PC-9 (cell line): ENCODE data around the gene SCAMP1. TPM values are rescaled to one million over a fixed set of nuclear protein-coding genes. Genes with fewer than 3 reads are reported as not detected.
"Not testable (repeated sequence)": the region's sequence is repeated elsewhere in the genome, so short reads cannot be mapped to it uniquely, and the experiment has no call there.

ENCODE experiments used
- BruUV-seq: library from RNA; stranded (reverse); fragments of 400-500 nt; replicated peaks from 2 replicates; lab custom pipeline; 2021; lab: Mats Ljungman, UMichigan
- CTCF ChIA-PET: fragments of 300-600 bp; sonication (Branson Sonifier 250); formaldehyde crosslinking; loops from one replicate; lab custom pipeline; 2022; ENCODE audit warnings: antibody characterized with exemption; lab: Charles Lee
- POLR2A ChIA-PET: fragments of 300-600 bp; sonication (Branson Sonifier 250); formaldehyde crosslinking; loops from one replicate; lab custom pipeline; 2022; ENCODE audit warnings: antibody characterized with exemption; ENCODE audit not compliant: unreplicated experiment; lab: Charles Lee
- DNase-seq, 2 experiments: peaks; one replicate each; pipeline versions ENCODE4 v3.0.0 to v3.0.0-alpha.2; 2015 to 2022; ENCODE audit warnings: mixed read lengths in 1 of 2
- H2AFZ ChIP-seq: fragments of 200-600 bp; sonication (generic); 2 replicates; pipeline ENCODE4 v1.8.1; 2017; ENCODE audit warnings: antibody characterized with exemption
- H3F3A ChIP-seq: fragments of 200-600 bp; sonication (generic); 2 replicates; pipeline ENCODE4 v1.8.1; 2017; ENCODE audit warnings: antibody characterized with exemption, mild to moderate bottlenecking, low read depth; ENCODE audit not compliant: insufficient read depth
- H3K27ac ChIP-seq: fragments of 200-600 bp; sonication (generic); 2 replicates; pipeline ENCODE4 v1.6.1; 2016; ENCODE audit warnings: mixed run types
- H3K27me3 ChIP-seq: fragments of 200-600 bp; sonication (generic); 2 replicates; pipeline ENCODE4 v1.6.1; 2016; ENCODE audit warnings: low read depth, mixed run types; ENCODE audit not compliant: insufficient read depth
- H3K36me3 ChIP-seq: fragments of 200-600 bp; sonication (generic); 2 replicates; pipeline ENCODE4 v1.6.1; 2016; ENCODE audit warnings: low read depth, mixed run types
- H3K4me1 ChIP-seq: fragments of 200-600 bp; sonication (generic); replicated peaks from 2 replicates; pipeline ENCODE4 v1.6.1; 2016; ENCODE audit warnings: mixed run types; ENCODE audit not compliant: insufficient read depth
- H3K4me2 ChIP-seq: fragments of 200-600 bp; sonication (generic); 2 replicates; pipeline ENCODE4 v1.6.1; 2017; ENCODE audit warnings: mixed run types
- H3K4me3 ChIP-seq: fragments of 200-600 bp; sonication (generic); 2 replicates; pipeline ENCODE4 v1.6.1; 2016; ENCODE audit warnings: mixed run types
- H3K79me2 ChIP-seq: fragments of 200-600 bp; sonication (generic); 2 replicates; pipeline ENCODE4 v1.6.1; 2017; ENCODE audit warnings: low read depth, mixed run types
- H3K9me2 ChIP-seq: fragments of 200-600 bp; sonication (generic); 2 replicates; pipeline ENCODE4 v1.8.1; 2017; ENCODE audit warnings: mild to moderate bottlenecking; ENCODE audit not compliant: insufficient read depth
- H3K9me3 ChIP-seq: fragments of 200-600 bp; sonication (generic); 2 replicates; pipeline ENCODE4 v1.8.1; 2016; ENCODE audit warnings: low read depth; ENCODE audit not compliant: insufficient read depth
- H4K20me1 ChIP-seq: fragments of 200-600 bp; sonication (generic); 2 replicates; pipeline ENCODE4 v1.8.1; 2017; ENCODE audit not compliant: insufficient read depth
- EZH2 ChIP-seq: fragments of 200-600 bp; sonication (generic); IDR thresholded peaks from 2 replicates; pipeline ENCODE4 v1.8.0; 2017; ENCODE audit warnings: antibody characterized with exemption, low read depth
- intact Hi-C: fragments of 100-400 bp; cut with micrococcal nuclease; formaldehyde crosslinking; loops from one replicate; pipeline ENCODE4 v1.10.0; 2022; ENCODE audit not compliant: unreplicated experiment
- total RNA-seq: library from RNA; stranded (reverse); gene quantifications from 2 replicates; pipeline ENCODE4 v1.2.3, GENCODE V29; 2021
- TF ChIP-seq, protein P1 (sequence below): fragments of 200-600 bp; sonication (generic); conservative IDR thresholded peaks from 2 replicates; pipeline ENCODE4 v1.6.1; 2017; ENCODE audit warnings: mixed run types, antibody characterized with exemption, mild to moderate bottlenecking, moderate library complexity

SCAMP1 gene
- total RNA-seq, 1 experiment from 2014 or later, result 38.7 TPM

DNA sequence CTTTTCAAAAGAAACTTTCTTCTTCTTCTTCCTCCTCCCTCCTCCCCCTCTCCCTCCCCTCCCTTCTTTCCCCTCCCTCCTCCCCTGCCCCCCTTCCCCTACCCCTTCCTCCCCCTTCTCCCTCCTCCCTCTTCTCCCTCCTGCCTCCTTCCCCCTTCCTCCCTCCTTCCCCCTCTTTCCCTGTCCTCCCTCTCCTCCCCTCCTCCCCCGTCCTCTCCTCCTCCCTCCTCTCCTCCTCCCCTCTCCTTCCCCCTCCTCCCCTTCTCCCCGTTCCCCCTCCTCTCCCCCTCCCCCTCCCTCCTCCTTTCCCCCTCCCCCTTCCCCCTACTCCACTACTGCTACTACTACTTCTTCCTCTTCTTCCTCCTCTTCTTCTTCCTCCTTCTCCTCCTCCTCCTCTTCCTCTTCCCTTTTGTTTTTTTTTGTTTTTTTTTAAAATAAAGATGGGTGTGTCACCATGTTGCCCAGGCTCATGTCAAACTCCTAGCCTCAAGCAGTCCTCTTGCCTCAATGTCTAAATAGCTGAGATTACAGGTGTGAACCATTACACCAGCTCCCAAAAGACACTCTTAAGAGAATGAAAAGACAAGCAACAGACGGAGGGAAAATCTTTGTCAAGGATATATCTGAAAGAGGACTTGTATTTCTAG, 87.5 kb downstream of the SCAMP1 start:
- DNase-seq, result no peak
- peaks cover 4% of the 10 kb centered on the region; the same call in 1 of the 2 replicates for H3F3A ChIP-seq
- ChIA-PET CTCF (no interaction called here), POLR2A (no interaction called here)
- TF ChIP-seq, protein P1, sequence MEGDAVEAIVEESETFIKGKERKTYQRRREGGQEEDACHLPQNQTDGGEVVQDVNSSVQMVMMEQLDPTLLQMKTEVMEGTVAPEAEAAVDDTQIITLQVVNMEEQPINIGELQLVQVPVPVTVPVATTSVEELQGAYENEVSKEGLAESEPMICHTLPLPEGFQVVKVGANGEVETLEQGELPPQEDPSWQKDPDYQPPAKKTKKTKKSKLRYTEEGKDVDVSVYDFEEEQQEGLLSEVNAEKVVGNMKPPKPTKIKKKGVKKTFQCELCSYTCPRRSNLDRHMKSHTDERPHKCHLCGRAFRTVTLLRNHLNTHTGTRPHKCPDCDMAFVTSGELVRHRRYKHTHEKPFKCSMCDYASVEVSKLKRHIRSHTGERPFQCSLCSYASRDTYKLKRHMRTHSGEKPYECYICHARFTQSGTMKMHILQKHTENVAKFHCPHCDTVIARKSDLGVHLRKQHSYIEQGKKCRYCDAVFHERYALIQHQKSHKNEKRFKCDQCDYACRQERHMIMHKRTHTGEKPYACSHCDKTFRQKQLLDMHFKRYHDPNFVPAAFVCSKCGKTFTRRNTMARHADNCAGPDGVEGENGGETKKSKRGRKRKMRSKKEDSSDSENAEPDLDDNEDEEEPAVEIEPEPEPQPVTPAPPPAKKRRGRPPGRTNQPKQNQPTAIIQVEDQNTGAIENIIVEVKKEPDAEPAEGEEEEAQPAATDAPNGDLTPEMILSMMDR, result no peak
- no peak for TF ChIP-seq EZH2
- no TSS peak for BruUV-seq
- H3K4me1 ChIP-seq, result no peaks in the 10 kb centered on the region
- H3K27ac ChIP-seq, result no peak overlapping the region
- H3K36me3 ChIP-seq, result no peaks in the 10 kb centered on the region
- no peaks in the 10 kb centered on the region for H4K20me1 ChIP-seq
- no peak overlapping the region for H3K4me3 ChIP-seq
- no peaks in the 10 kb centered on the region for H3K79me2 ChIP-seq
- H2AFZ ChIP-seq, result no peak overlapping the region
- intact Hi-C loops, result no loop called here
- H3K9me3 ChIP-seq, result no peaks in the 10 kb centered on the region
- H3K27me3 ChIP-seq, result no peaks in the 10 kb centered on the region
- no peaks in the 10 kb centered on the region for H3K9me2 ChIP-seq
- H3K4me2 ChIP-seq, result no peak overlapping the region

DNA sequence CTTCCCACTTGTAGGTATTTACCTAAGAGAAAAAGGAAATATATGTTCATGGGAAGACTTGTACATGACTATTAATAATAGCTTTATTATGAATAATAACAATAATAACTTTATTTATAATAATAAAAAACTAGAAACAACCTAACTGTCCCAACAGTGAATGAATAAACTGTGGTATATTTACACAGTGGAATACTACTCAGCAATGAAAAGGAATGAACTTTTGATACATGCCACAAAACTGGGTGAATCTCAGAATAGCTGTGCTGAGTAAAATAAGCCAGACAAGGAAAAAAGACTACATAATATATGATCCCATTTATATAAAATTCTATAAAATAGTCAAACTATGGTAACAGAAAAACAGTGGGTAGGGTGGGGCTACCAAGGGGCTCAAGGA, 88.7 kb downstream of the SCAMP1 start:
- CTCF ChIA-PET, result no interaction called here
- intact Hi-C loops, result no loop called here
- H3K4me3 ChIP-seq, result no peak overlapping the region
- no peak overlapping the region for H3K4me2 ChIP-seq
- DNase-seq, result no peak
- no peak overlapping the region for H2AFZ ChIP-seq
- peaks cover 4% of the 10 kb centered on the region; the same call in 1 of the 2 replicates for H3F3A ChIP-seq
- H3K36me3 ChIP-seq, result no peaks in the 10 kb centered on the region
- H4K20me1 ChIP-seq, result no peaks in the 10 kb centered on the region
- H3K27ac ChIP-seq, result no peak overlapping the region
- H3K4me1 ChIP-seq, result no peaks in the 10 kb centered on the region
- no peak for TF ChIP-seq EZH2
- TF ChIP-seq, protein P1, result no peak
- no peaks in the 10 kb centered on the region for H3K79me2 ChIP-seq
- POLR2A ChIA-PET, result no interaction called here
- no TSS peak for BruUV-seq
- H3K9me2 ChIP-seq, result no peaks in the 10 kb centered on the region
- no peaks in the 10 kb centered on the region for H3K27me3 ChIP-seq
- H3K9me3 ChIP-seq, result no peaks in the 10 kb centered on the region

DNA sequence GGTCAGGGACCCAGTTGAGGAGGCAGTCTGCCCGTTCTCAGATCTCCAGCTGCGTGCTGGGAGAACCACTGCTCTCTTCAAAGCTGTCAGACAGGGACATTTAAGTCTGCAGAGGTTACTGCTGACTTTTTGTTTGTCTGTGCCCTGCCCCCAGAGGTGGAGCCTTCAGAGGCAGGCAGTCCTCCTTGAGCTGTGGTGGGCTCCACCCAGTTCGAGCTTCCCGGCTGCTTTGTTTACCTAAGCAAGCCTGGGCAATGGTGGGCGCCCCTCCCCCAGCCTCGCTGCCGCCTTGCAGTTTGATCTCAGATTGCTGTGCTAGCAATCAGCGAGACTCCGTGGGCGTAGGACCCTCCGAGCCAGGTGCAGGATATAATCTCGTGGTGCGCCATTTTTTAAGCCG, 97.1 kb downstream of the SCAMP1 start:
- BruUV-seq, result not testable (repeated sequence)

DNA sequence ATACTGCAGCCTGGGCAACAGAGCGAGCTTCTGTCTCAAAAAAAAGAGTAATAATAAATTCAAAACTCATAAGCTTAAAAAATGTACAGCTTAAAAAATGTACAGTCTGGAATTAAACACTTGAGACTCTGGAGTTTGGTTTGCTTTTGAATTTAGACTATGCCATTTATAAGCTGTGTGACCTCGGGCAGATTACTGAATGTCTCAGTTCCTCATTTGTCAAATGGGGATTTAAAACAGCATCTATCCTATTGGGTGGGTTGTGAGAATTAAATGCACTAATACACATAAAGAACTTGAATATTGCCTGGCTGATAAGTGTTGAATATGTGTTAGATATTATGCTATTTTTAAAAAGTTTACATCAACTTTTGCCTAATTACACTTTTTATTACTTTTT, 98.4 kb downstream of the SCAMP1 start:
- Histone ChIP-seq H3K4me1 (no peaks in the 10 kb centered on the region), H3K4me3 (no peak overlapping the region), H3K9me3 (no peaks in the 10 kb centered on the region), H3K9me2 (no peaks in the 10 kb centered on the region), H3K4me2 (no peak overlapping the region), H3K79me2 (no peaks in the 10 kb centered on the region), H3K27ac (no peak overlapping the region), H3K36me3 (no peaks in the 10 kb centered on the region), H2AFZ (no peak overlapping the region), H3K27me3 (no peaks in the 10 kb centered on the region), H4K20me1 (no peaks in the 10 kb centered on the region), H3F3A (no peaks in the 10 kb centered on the region)
- DNase-seq, result no peak
- no TSS peak for BruUV-seq
- POLR2A ChIA-PET, result no interaction called here
- TF ChIP-seq, protein P1, result no peak
- no peak for TF ChIP-seq EZH2
- intact Hi-C loops, result no loop called here
- CTCF ChIA-PET, result no interaction called here

More for the DNA sequence above, 97.1 kb downstream of the SCAMP1 start:
- H3K79me2 ChIP-seq, H3F3A ChIP-seq, H3K4me3 ChIP-seq, CTCF ChIA-PET, H3K27me3 ChIP-seq, DNase-seq, H3K4me1 ChIP-seq, H3K9me3 ChIP-seq, H4K20me1 ChIP-seq, POLR2A ChIA-PET, intact Hi-C loops, H2AFZ ChIP-seq, H3K36me3 ChIP-seq, H3K27ac ChIP-seq, H3K9me2 ChIP-seq, H3K4me2 ChIP-seq: not testable (repeated sequence)
